H1 (cell line): Measurements from ENCODE around the gene TMEM120A. TPM values are rescaled to one million over a fixed set of nuclear protein-coding genes. Genes with fewer than 3 reads are reported as not detected.

Source experiments
- BCL11A ChIP-seq, 2 experiments: IDR thresholded peaks; one replicate each; pipeline ENCODE4 v1.6.1; 2011; ENCODE audit warnings: low read depth in 2 of 2, low read length in 2 of 2, mild to moderate bottlenecking in 2 of 2
- EGR1 ChIP-seq: IDR thresholded peaks from 2 replicates; pipeline ENCODE4 v1.6.1; 2011; ENCODE audit warnings: low read depth, low read length, borderline replicate concordance
- MAFK ChIP-seq: IDR thresholded peaks from 2 replicates; pipeline ENCODE4 v1.6.1; 2012; ENCODE audit warnings: low read depth, mild to moderate bottlenecking, improper control_type of control experiment, low read length
- PHF8 ChIP-seq: fragments of 200-600 bp; sonication (generic); conservative IDR thresholded peaks from 2 replicates; pipeline ENCODE4 v1.7.1; 2012; ENCODE audit warnings: low read depth, mild to moderate bottlenecking, inconsistent platforms, low read length, moderate library complexity
- RAD21 ChIP-seq, 2 experiments: IDR thresholded peaks in 1 of 2; conservative IDR thresholded peaks in 1 of 2; 2 replicates each; pipeline ENCODE4 v1.6.1; 2011; ENCODE audit warnings: low read depth in 2 of 2, low read length in 2 of 2, improper control_type of control experiment in 1 of 2, inconsistent platforms in 1 of 2, mild to moderate bottlenecking in 1 of 2, moderate library complexity in 1 of 2
- SRF ChIP-seq: IDR thresholded peaks from 2 replicates; pipeline ENCODE4 v1.6.1; 2011; ENCODE audit warnings: mild to moderate bottlenecking, low read depth, low read length, moderate library complexity
- SUZ12 ChIP-seq: fragments of 200-600 bp; sonication (generic); IDR thresholded peaks from 2 replicates; pipeline ENCODE4 v1.6.1; 2012; ENCODE audit warnings: mild to moderate bottlenecking, inconsistent platforms, low read length, moderate library complexity, mixed read lengths
- TEAD4 ChIP-seq: IDR thresholded peaks from 2 replicates; pipeline ENCODE4 v1.6.1; 2012; ENCODE audit warnings: low read depth, low read length, inconsistent platforms, mixed read lengths
- polyA plus RNA-seq, 7 experiments: library from polyadenylated mRNA; depleted of rRNA in 3 of 7; stranded (reverse) in 5 of 7; unstranded in 2 of 7; fragments of >200 nt in 5 of 7; fragments of 200-250 nt in 2 of 7; gene quantifications; 1 replicate in 5 of 7; 2 replicates in 1 of 7; 4 replicates in 1 of 7; pipeline versions ENCODE4 v1.2.1 to v1.2.3, GENCODE V29; 2011 to 2013; ENCODE audit warnings: missing spikeins in 2 of 7, mixed read lengths in 2 of 7
- total RNA-seq: library from RNA; stranded (reverse); fragmentation: NEBNext Ultra II Directional; extraction: Animal tissue kit (Norgen Biotek cat#: 25700); gene quantifications from 2 replicates; pipeline ENCODE4 v1.2.1, GENCODE V29; 2021

TMEM120A gene
- total and polyA plus RNA-seq, 2 of the 8 experiments (the other 6 are each of a cell fraction or from before 2014, with no cell fraction given), result 15.6 to 49.9 TPM

DNA sequence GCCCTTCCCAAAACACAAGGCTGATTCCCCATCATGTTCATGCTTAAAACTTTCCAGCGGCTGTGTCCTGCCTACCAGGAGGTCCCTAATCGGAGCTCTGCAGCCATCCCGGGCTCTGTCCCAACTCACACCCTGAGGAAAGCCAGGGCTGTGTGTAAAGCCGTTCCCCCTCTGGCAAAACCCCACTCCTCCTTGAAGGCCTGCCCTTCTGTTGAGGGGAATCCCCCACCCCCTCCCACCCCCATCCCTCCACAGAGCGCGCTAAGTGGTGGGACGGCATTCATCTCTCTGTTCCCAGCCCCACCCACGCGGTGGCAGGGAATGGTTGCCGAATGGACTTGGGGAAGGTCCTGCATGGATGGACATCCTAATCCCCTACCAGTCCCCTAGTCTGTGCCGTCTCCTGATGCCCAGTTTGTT, 667 bp upstream of the TMEM120A start (continued):
- TF ChIP-seq RAD21 (IDR thresholded peaks at IDR 0.05 in 1 of 2, conservative IDR thresholded peaks at IDR 0.05 in 1 of 2; ENCODE audit: low read depth in 2 of 2, low read length in 2 of 2), result no peak
- TF ChIP-seq TEAD4, result no peak
- no peak for TF ChIP-seq SRF
- no peak for TF ChIP-seq EGR1
- no peak for TF ChIP-seq BCL11A (IDR thresholded peaks at IDR 0.05; ENCODE audit: low read depth in 2 of 2, low read length in 2 of 2)
- no peak for TF ChIP-seq MAFK
- no peak for TF ChIP-seq SUZ12
- TF ChIP-seq PHF8, result no peak
